Adrenal gland (tissue), 12 donors: Measurements from ENCODE around the gene PAXX. TPM values are rescaled to one million over a fixed set of nuclear protein-coding genes. Genes with fewer than 3 reads are reported as not detected.

Source experiments
- DNase-seq, 7 donors: peaks; one replicate each; pipeline ENCODE4 v3.0.0-alpha.2; 2019 to 2020
- H3K27ac ChIP-seq, 5 donors: fragments of 200-600 bp; sonication (generic) in 4 of 5; 1 replicate in 3 of 5; 2 replicates in 2 of 5; pipeline versions ENCODE4 v1.5.1 to v1.8.0; 2016 to 2020; ENCODE audit warnings: mild to moderate bottlenecking in 1 of 5
- H3K27me3 ChIP-seq: fragments of 200-600 bp; 2 replicates; pipeline ENCODE4 v1.8.0; 2021
- H3K36me3 ChIP-seq, 2 donors: fragments of 200-600 bp; replicated peaks in 1 of 2; 1 replicate in 1 of 2; 2 replicates in 1 of 2; pipeline versions ENCODE4 v1.5.1 to v1.8.0; 2018 to 2022
- H3K4me1 ChIP-seq, 2 donors: fragments of 200-600 bp; replicated peaks in 1 of 2; 1 replicate in 1 of 2; 2 replicates in 1 of 2; pipeline versions ENCODE4 v1.5.1 to v1.8.0; 2018 to 2021
- H3K4me3 ChIP-seq, 4 donors: fragments of 200-600 bp; sonication (generic) in 3 of 4; one replicate each; pipeline ENCODE4 v1.5.1; 2016 to 2018
- H3K9me3 ChIP-seq, 3 donors: fragments of 200-600 bp; sonication (generic) in 1 of 3; replicated peaks in 1 of 3; 1 replicate in 2 of 3; 2 replicates in 1 of 3; pipeline versions ENCODE4 v1.5.1 to v1.8.0; 2016 to 2021
- CTCF ChIP-seq, 6 experiments: fragments of 450-650 bp in 4 of 6; fragments of 200-600 bp in 2 of 6; sonication (generic) in 1 of 6; IDR thresholded peaks; 1 replicate in 5 of 6; 2 replicates in 1 of 6; pipeline versions ENCODE4 v1.5.1 to v1.8.0; 2016 to 2021; ENCODE audit warnings: antibody characterized with exemption in 6 of 6, mild to moderate bottlenecking in 2 of 6, moderate library complexity in 1 of 6
- POLR2A ChIP-seq, 2 donors: fragments of 450-650 bp; IDR thresholded peaks; one replicate each; pipeline ENCODE4 v1.6.1; 2017; ENCODE audit warnings: antibody characterized with exemption in 2 of 2, mild to moderate bottlenecking in 2 of 2, moderate library complexity in 1 of 2
- WGBS, 4 donors: extraction: QIAGEN DNeasy Blood & Tissue Kit in 2 of 4; methylation state at CpG; one replicate each; pipeline versions ENCODE4 v1.1.5 to v1.1.7; 2013 to 2017; 5-methylcytosine and 5-hydroxymethylcytosine counted together
- intact Hi-C, 2 donors: fragments of 100-400 bp; cut with DNase I; formaldehyde crosslinking; loops; one replicate each; pipeline versions ENCODE4 v1.14.1 to v1.15.0; 2022 to 2023
- polyA plus RNA-seq, 3 donors: library from polyadenylated mRNA; stranded (reverse); fragments of 200-250 nt in 2 of 3; fragments of 350-450 nt in 1 of 3; fragmentation: Illumina TruSeq in 1 of 3; extraction: RNeasy Lipid Tissue Mini Kit (QIAGEN cat#74804) in 1 of 3; gene quantifications; one replicate each; pipeline ENCODE4 v1.2.3, GENCODE V29; 2013 to 2014
- total RNA-seq, 9 donors: library from RNA; depleted of rRNA in 4 of 9; stranded (reverse); fragments of >200 nt in 4 of 9; fragments of 120-200 nt in 1 of 9; fragmentation: NEBNext Ultra II Directional in 1 of 9; extraction: Animal tissue kit (Norgen Biotek cat#: 25700) in 1 of 9; gene quantifications; one replicate each; pipeline versions ENCODE4 v1.1.0 to v1.2.4, GENCODE V29; 2013 to 2023
- donor health status: healthy with polysubstance abuse.
- donor health status: Bipolar disorder and iron deficiency.
- donor health status: DM: yes; HTN: yes; CAD: no.
- donor health status: DM: no; HTN: no; CAD: no.
- donor health status: DM: no; HTN: no; CAD: no.
- donor health status: DM: yes; HTN: yes; CAD: no.

PAXX gene
- total and polyA plus RNA-seq, 12 donors, result 4.9 to 363 (median 36.5) TPM

GRCh38 chr9:136956604-136957003 lies 35.6 kb upstream of the PAXX start:
- intact Hi-C loops, result loop anchor here in 1 of 2 donors (5.0 kb wide), 1 partner anchor 66 kb away; no protein-coding TSS in a partner anchor
- TF ChIP-seq POLR2A (IDR thresholded peaks at IDR 0.05) (no peak), CTCF (IDR thresholded peaks at IDR 0.05) (no peak)
- H3K36me3 ChIP-seq, result no peaks in the 10 kb centered on the region
- no peaks in the 10 kb centered on the region for H3K27me3 ChIP-seq
- no peak overlapping the region for H3K4me3 ChIP-seq
- WGBS, 4 donors, result 93 to 100% (median 94%) methylated on average over 4 of the region's 4 CpGs
- H3K27ac ChIP-seq, result no peak overlapping the region
- H3K9me3 ChIP-seq, result no peaks in the 10 kb centered on the region
- DNase-seq, result no peak
- peaks cover 0 to 14% of the 10 kb centered on the region in 2 donors for H3K4me1 ChIP-seq

- Histone ChIP-seq H3K27me3 (no peaks in the 10 kb centered on the region), H3K9me3 (no peaks in the 10 kb centered on the region), H3K36me3 (no peaks in the 10 kb centered on the region), H3K27ac (no peak overlapping the region), H3K4me3 (no peak overlapping the region), H3K4me1 (peaks cover 0 to 5% of the 10 kb centered on the region in 2 donors)
- intact Hi-C loops, result loop anchor here in 1 of 2 donors (5.0 kb wide), 1 partner anchor 65 kb away; no protein-coding TSS in a partner anchor
- 82 to 100% (median 90%) methylated on average over 1 of the region's 1 CpG for WGBS, 4 donors
- no peak for DNase-seq
- TF ChIP-seq POLR2A (IDR thresholded peaks at IDR 0.05) (no peak), CTCF (IDR thresholded peaks at IDR 0.05) (no peak)
These were observed 34.8 kb upstream of the PAXX start for GRCh38 chr9:136957461-136957860.

- no peaks in the 10 kb centered on the region for H3K9me3 ChIP-seq
- H3K4me1 ChIP-seq, result peaks cover 0 to under 1% of the 10 kb centered on the region in 2 donors
- intact Hi-C loops, result loop anchor here in 1 of 2 donors (5.0 kb wide), 1 partner anchor 64 kb away; no protein-coding TSS in a partner anchor
- DNase-seq, result no peak
- TF ChIP-seq CTCF (IDR thresholded peaks at IDR 0.05) (no peak), POLR2A (IDR thresholded peaks at IDR 0.05) (no peak)
- no peaks in the 10 kb centered on the region for H3K27me3 ChIP-seq
- H3K27ac ChIP-seq, result no peak overlapping the region
- no peak overlapping the region for H3K4me3 ChIP-seq
- 89 to 96% (median 93%) methylated on average over 5 to 6 of the region's 6 CpGs for WGBS, 4 donors
- H3K36me3 ChIP-seq, result no peaks in the 10 kb centered on the region
These were observed 34.3 kb upstream of the PAXX start for GRCh38 chr9:136957901-136958300.

GRCh38 chr9:136958473-136958872 lies 33.7 kb upstream of the PAXX start:
- DNase-seq, result no peak
- H3K27ac ChIP-seq, result no peak overlapping the region
- WGBS, 4 donors, result 90 to 96% (median 93%) methylated on average over 5 to 7 of the region's 7 CpGs

More at GRCh38 chr9:136958473-136958872, 33.7 kb upstream of the PAXX start:
- Histone ChIP-seq H3K9me3 (no peaks in the 10 kb centered on the region), H3K4me1 (no peaks in the 10 kb centered on the region), H3K27me3 (no peaks in the 10 kb centered on the region), H3K4me3 (no peak overlapping the region), H3K36me3 (no peaks in the 10 kb centered on the region)
- TF ChIP-seq CTCF (IDR thresholded peaks at IDR 0.05) (no peak), POLR2A (IDR thresholded peaks at IDR 0.05) (no peak)
- intact Hi-C loops, result loop anchor here in 1 of 2 donors (5.0 kb wide), 1 partner anchor 64 kb away; no protein-coding TSS in a partner anchor
